ENCODE data around the gene GRM3.

DNA sequence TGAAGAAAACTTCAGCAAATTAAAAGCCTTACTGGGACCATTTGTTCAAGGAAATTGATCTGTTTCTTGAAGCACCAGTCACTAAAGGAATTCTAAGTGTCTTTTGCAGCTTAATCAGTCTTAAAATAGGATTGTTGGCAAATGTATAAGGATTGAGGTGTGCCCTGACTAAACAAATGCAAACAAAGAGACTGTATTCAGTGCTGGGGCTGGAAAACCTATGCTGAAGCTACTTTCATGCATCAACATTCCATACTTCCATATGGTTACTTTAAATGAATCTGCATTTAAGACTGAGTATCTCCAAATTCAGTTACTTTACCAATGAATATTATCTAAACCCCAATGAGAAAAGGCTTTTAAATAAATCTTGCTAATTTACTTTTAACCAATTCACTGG is 232.4 kb downstream of the GRM3 start:
- no peak for TF ChIP-seq POLR2A (IDR thresholded peaks at IDR 0.05)
- TF ChIP-seq, protein P1, sequence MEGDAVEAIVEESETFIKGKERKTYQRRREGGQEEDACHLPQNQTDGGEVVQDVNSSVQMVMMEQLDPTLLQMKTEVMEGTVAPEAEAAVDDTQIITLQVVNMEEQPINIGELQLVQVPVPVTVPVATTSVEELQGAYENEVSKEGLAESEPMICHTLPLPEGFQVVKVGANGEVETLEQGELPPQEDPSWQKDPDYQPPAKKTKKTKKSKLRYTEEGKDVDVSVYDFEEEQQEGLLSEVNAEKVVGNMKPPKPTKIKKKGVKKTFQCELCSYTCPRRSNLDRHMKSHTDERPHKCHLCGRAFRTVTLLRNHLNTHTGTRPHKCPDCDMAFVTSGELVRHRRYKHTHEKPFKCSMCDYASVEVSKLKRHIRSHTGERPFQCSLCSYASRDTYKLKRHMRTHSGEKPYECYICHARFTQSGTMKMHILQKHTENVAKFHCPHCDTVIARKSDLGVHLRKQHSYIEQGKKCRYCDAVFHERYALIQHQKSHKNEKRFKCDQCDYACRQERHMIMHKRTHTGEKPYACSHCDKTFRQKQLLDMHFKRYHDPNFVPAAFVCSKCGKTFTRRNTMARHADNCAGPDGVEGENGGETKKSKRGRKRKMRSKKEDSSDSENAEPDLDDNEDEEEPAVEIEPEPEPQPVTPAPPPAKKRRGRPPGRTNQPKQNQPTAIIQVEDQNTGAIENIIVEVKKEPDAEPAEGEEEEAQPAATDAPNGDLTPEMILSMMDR (IDR thresholded peaks at IDR 0.05): no peak

Measured in breast epithelium (tissue), 3 donors.